DMS114 treated with DMSO at 0.1 percent for 48 hours (cell line): ENCODE data around the gene AK9.
"Not testable (repeated sequence)": the region's sequence is repeated elsewhere in the genome, so short reads cannot be mapped to it uniquely, and the experiment has no call there.

Experiments used
- DNase-seq: peaks from one replicate; lab custom pipeline; 2025; ENCODE audit not compliant: unreplicated experiment; lab: John Stamatoyannopoulos, UW

Gene AK9

GRCh38 chr6:109628158-109629000 lies 62.6 kb downstream of the AK9 start:
- no peak for DNase-seq

GRCh38 chr6:109626311-109626710 lies 64.7 kb downstream of the AK9 start:
- DNase-seq: no peak

GRCh38 chr6:109625199-109625598 lies 65.8 kb downstream of the AK9 start:
- no peak for DNase-seq

GRCh38 chr6:109623288-109623687 lies 67.7 kb downstream of the AK9 start:
- DNase-seq: no peak

GRCh38 chr6:109612268-109612667 lies 78.7 kb downstream of the AK9 start:
- DNase-seq: no peak

GRCh38 chr6:109611502-109611901 lies 79.5 kb downstream of the AK9 start:
- no peak for DNase-seq

DNA sequence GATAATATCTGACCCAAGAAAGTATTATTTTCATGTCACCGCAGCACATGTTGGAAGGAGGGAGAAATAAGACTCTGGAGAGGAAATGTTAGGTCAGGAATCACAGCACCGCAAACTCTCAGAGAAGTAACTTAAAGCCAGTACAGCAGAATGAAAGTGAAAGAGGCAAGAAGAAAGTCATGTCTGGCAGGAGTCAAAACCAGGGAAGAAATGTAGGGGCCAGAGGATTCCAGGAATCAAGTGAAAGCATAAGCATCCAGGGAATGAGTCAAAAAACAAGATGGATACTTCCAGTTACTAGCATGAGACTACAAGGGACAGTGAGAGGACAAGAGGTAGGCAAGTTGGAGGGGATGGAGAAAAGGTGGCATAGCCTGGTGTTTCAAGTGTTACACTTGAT lies 80.4 kb downstream of the AK9 start:
- DNase-seq: no peak

- DNase-seq: no peak
These were observed 81.3 kb downstream of the AK9 start for GRCh38 chr6:109609737-109610136.

DNA sequence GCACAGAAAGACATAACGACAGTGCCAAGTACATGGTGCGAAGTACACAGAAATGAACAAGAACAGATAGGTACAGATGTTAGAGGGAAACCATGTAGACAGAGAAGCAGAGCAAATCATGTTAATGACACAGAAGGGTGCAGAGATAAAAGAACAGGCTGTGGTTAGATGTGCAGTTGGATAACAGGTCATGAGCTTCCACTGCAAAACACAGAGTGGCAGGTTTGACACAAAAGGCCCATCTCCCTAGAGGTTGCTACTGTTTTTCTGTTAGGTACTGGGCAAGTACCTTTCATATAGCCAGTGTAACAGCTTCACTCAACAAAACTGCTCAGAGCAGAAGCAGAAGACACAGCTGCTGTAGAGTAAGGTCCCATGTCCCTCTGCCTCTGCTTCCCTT lies 84.6 kb downstream of the AK9 start:
- no peak for DNase-seq

- DNase-seq: peak; percentile 2
These were observed 95.0 kb downstream of the AK9 start for GRCh38 chr6:109595998-109596397.

- DNase-seq: no peak
These were observed 110.5 kb downstream of the AK9 start for GRCh38 chr6:109580519-109580918.

GRCh38 chr6:109579361-109579760 lies 111.6 kb downstream of the AK9 start:
- no peak for DNase-seq

- not testable (repeated sequence) for DNase-seq
These were observed 121.1 kb downstream of the AK9 start for GRCh38 chr6:109569901-109570300.

DNA sequence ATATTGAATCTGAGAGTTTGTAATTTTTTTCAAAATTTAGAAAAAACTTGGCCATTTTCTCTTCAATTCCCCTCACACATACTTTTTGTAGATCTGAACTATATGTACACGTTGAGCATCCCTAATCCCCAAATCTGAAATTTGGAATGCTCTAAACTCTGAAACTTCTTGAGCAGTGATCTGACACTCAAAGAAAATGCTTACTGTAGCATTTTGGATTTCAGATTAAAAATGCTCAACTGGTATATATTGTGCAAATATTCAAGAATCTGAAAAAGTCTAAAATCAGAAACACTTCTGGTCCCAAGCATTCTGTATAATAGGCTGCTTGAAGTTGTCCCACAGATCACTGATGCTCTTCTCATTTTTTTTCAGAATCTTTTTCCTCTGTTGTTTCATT lies 129.2 kb downstream of the AK9 start:
- DNase-seq: no peak

GRCh38 chr6:109531446-109531845 lies 159.6 kb downstream of the AK9 start:
- no peak for DNase-seq

GRCh38 chr6:109527989-109528388 lies 163.0 kb downstream of the AK9 start:
- DNase-seq: peak; percentile 25

DNA sequence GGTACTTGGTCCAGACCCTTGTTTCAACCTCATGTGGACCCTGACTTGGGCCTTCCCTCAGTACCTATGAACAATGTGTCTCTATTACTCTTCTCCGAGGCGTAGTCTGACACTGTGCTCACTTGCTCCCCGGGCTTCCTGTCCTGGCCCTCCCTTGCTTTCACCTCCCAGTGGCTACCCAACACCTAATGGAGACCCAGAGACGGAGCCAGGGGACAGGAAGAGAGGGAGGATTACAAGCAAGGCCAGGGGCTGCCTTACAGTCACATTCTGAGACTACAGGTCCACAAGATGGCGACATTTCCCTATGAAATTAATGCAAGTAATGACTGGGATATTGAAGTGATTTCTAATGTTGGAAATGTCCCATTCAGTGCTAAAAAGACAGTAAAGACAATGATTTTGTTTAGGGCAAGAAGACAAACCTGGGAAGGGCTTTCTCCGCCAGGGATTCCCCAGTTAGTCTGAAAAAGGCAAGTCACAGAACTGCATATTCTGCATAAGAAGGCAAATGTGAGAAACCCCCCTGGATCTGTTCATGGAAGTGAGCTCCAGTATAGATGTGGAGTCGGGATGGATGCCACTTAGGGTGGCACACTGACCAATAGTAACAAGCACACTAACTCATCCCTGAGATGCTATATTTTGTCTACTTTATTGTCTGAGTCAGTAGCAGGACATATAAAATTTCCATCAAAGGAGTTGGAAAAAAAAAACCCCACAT lies 163.9 kb downstream of the AK9 start:
- peak; percentile 74 for DNase-seq

GRCh38 chr6:109524129-109524528 lies 166.9 kb downstream of the AK9 start:
- no peak for DNase-seq

GRCh38 chr6:109523478-109523877 lies 167.5 kb downstream of the AK9 start:
- DNase-seq: no peak

DNA sequence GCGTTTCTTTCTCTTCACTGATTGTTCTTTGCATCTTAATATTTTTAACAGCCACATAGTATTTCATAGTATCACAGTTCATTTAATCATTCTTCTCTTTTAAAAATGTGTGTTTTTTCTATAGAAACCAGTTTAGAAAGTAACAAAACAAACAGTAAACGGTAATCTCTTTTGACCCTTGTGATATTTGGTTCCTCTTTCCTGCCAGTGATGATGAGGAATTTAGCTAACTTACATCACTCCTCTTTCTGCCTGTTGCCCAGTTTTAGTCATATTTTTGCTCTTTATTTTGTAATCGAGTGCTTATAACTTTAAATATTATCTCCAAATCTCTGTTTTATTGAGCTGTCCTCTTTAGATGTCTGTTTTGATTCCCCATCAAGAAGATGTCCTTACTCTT lies 169.9 kb downstream of the AK9 start:
- DNase-seq: no peak

DNA sequence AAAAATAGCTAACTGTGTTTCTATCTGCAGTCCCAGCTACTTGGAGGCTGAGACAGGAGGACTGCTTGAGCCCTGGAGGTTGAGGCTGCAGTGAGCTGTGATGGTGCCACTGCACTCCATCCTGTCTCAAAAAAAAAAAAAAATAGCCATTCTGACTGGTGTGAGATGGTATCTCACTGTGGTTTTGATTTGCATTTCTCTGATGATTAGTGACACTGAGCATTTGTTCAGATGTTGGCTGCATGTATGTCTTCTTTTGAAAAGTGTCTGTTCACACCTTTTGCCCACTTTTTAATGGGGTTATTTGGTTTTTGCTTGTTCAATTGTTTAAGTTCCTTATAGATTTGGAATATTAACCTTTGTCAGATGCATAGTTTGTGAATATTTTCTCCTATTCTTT lies 171.4 kb downstream of the AK9 start:
- not testable (repeated sequence) for DNase-seq

- DNase-seq: no peak
These were observed 174.1 kb downstream of the AK9 start for GRCh38 chr6:109516929-109517328.
